Pancreas (tissue), 10 donors: Measurements from ENCODE around the gene SNCAIP. TPM values are rescaled to one million over a fixed set of nuclear protein-coding genes. Genes with fewer than 3 reads are reported as not detected.

Experiments used
- ATAC-seq, 4 donors: fragments of 200-7000 bp; cut with Tn5 transposase; one replicate each; pipeline versions ENCODE4 v1.8.0 to v1.9.1; 2020; ENCODE audit warnings: mild to moderate bottlenecking in 4 of 4, moderate library complexity in 4 of 4
- DNase-seq, 6 donors: peaks; one replicate each; pipeline ENCODE4 v3.0.0-alpha.2; 2020
- FAIRE-seq: peaks from 2 replicates; lab custom pipeline; 2012; peaks lifted over from hg19 to GRCh38; lab: Jason Lieb, UNC
- H3K27ac ChIP-seq, 4 donors: fragments of 200-600 bp; sonication (generic); 1 replicate in 3 of 4; 2 replicates in 1 of 4; pipeline versions ENCODE4 v1.5.0 to v1.8.0; 2020
- H3K27me3 ChIP-seq, 4 donors: fragments of 200-600 bp; one replicate each; pipeline ENCODE4 v1.8.0; 2021
- H3K36me3 ChIP-seq, 3 donors: fragments of 200-600 bp; sonication (generic) in 1 of 3; one replicate each; pipeline versions ENCODE4 v1.5.0 to v1.8.0; 2020 to 2021
- H3K4me1 ChIP-seq, 3 donors: fragments of 200-600 bp; one replicate each; pipeline ENCODE4 v1.8.0; 2021
- H3K4me3 ChIP-seq, 4 donors: fragments of 200-600 bp; sonication (generic) in 2 of 4; one replicate each; pipeline versions ENCODE4 v1.5.0 to v1.8.0; 2020 to 2021
- H3K9me3 ChIP-seq, 4 donors: fragments of 200-600 bp; one replicate each; pipeline ENCODE4 v1.8.0; 2021
- CTCF ChIP-seq, 4 donors: fragments of 200-600 bp; sonication (generic) in 3 of 4; IDR thresholded peaks; one replicate each; pipeline versions ENCODE4 v1.5.0 to v1.8.0; 2021; ENCODE audit warnings: antibody characterized with exemption in 4 of 4
- WGBS, 2 donors: extraction: QIAGEN DNeasy Blood & Tissue Kit; methylation state at CpG; one replicate each; pipeline ENCODE4 v1.1.7; 2013; 5-methylcytosine and 5-hydroxymethylcytosine counted together
- intact Hi-C, 3 donors: fragments of 100-400 bp; cut with DNase I; formaldehyde crosslinking; loops; one replicate each; pipeline versions ENCODE4 v1.11.1 to v1.14.2; 2022
- polyA plus RNA-seq, 2 donors: library from polyadenylated mRNA; stranded (reverse); fragments of 200-250 nt; gene quantifications; one replicate each; pipeline ENCODE4 v1.2.3, GENCODE V29; 2013
- total RNA-seq, 6 donors: library from RNA; stranded (reverse); fragmentation: NEBNext Ultra II Directional in 4 of 6; extraction: Animal tissue kit (Norgen Biotek cat#: 25700) in 4 of 6; gene quantifications; one replicate each; pipeline versions ENCODE4 v1.2.1 to v1.2.4, GENCODE V29; 2021 to 2023
- donor health status: healthy with polysubstance abuse.
- donor health status: DM: no; HTN: no; CAD: no; lungs with moderate emphysema.
- donor health status: DM: no; HTN: no; CAD: no.
- donor health status: control.
- donor health status: control.
- donor health status: Bipolar disorder and iron deficiency.
- donor health status: DM: yes; HTN: yes; CAD: no.
- donor health status: DM: no; HTN: no; CAD: no.
- donor health status: DM: no; HTN: no; CAD: no.
- donor health status: DM: yes; HTN: yes; CAD: no.

Gene SNCAIP
- total and polyA plus RNA-seq, 8 donors: 0.03 to 1.1 (median 0.28) TPM; not detected in 1

- DNase-seq (no peak), ATAC-seq (no peak), FAIRE-seq (no peak)
- no peak overlapping the region for H3K27ac ChIP-seq
- H3K27me3 ChIP-seq: no peaks in the 10 kb centered on the region
- intact Hi-C loops: no loop called here
- no peaks in the 10 kb centered on the region for H3K9me3 ChIP-seq
- no peak overlapping the region for H3K4me3 ChIP-seq
- H3K4me1 ChIP-seq: no peaks in the 10 kb centered on the region
- 61 to 68% methylated on average over 9 of the region's 9 CpGs for WGBS, 2 donors
- no peaks in the 10 kb centered on the region for H3K36me3 ChIP-seq
- TF ChIP-seq CTCF (IDR thresholded peaks at IDR 0.05): no peak
These were observed 159.2 kb downstream of the SNCAIP start for GRCh38 chr5:122471031-122471751.

GRCh38 chr5:122471752-122472061 is 159.7 kb downstream of the SNCAIP start:
- Histone ChIP-seq H3K36me3 (no peaks in the 10 kb centered on the region), H3K4me3 (no peak overlapping the region), H3K9me3 (no peaks in the 10 kb centered on the region), H3K27me3 (no peaks in the 10 kb centered on the region), H3K4me1 (no peaks in the 10 kb centered on the region), H3K27ac (no peak overlapping the region)
- no peak for TF ChIP-seq CTCF (IDR thresholded peaks at IDR 0.05)
- ATAC-seq: no peak
- WGBS, 2 donors: 81 to 95% methylated on average over 5 of the region's 5 CpGs
- no peak for DNase-seq
- no peak for FAIRE-seq
- intact Hi-C loops: no loop called here

GRCh38 chr5:122473138-122473843 is 161.3 kb downstream of the SNCAIP start:
- H3K4me1 ChIP-seq: no peaks in the 10 kb centered on the region
- WGBS, 2 donors: 85 to 91% methylated on average over 5 of the region's 5 CpGs
- no peak overlapping the region for H3K4me3 ChIP-seq
- no peak for FAIRE-seq
- intact Hi-C loops: no loop called here
- ATAC-seq: no peak
- no peak for DNase-seq
- no peaks in the 10 kb centered on the region for H3K9me3 ChIP-seq
- H3K36me3 ChIP-seq: no peaks in the 10 kb centered on the region
- no peak overlapping the region for H3K27ac ChIP-seq
- no peak for TF ChIP-seq CTCF (IDR thresholded peaks at IDR 0.05)
- no peaks in the 10 kb centered on the region for H3K27me3 ChIP-seq

GRCh38 chr5:122473941-122474340 is 161.9 kb downstream of the SNCAIP start:
- Histone ChIP-seq H3K9me3 (no peaks in the 10 kb centered on the region), H3K36me3 (no peaks in the 10 kb centered on the region), H3K4me1 (no peaks in the 10 kb centered on the region), H3K27me3 (no peaks in the 10 kb centered on the region), H3K4me3 (no peak overlapping the region), H3K27ac (no peak overlapping the region)
- ATAC-seq (no peak), DNase-seq (no peak), FAIRE-seq (no peak)
- intact Hi-C loops: no loop called here
- no peak for TF ChIP-seq CTCF (IDR thresholded peaks at IDR 0.05)
- 58 to 81% methylated on average over 1 to 4 of the region's 4 CpGs for WGBS, 2 donors
